CD4-positive, alpha-beta T cell treated with Interferon alpha-2 for 1 hour (primary cell): ENCODE results near the gene TRAPPC6A.
"Not testable (repeated sequence)": the region's sequence is repeated elsewhere in the genome, so short reads cannot be mapped to it uniquely, and the experiment has no call there.

Experiments
- DNase-seq, 2 donors: peaks; one replicate each; pipeline ENCODE4 v3.0.0-alpha.2; 2020 to 2022

The TRAPPC6A gene

GRCh38 chr19:45125975-45126493 lies 52.0 kb downstream of the TRAPPC6A start:
- peak; percentile 58 to 70 for DNase-seq

GRCh38 chr19:45125360-45125759 lies 52.7 kb downstream of the TRAPPC6A start:
- DNase-seq, result no peak

- DNase-seq, result no peak
These were observed 54.0 kb downstream of the TRAPPC6A start for GRCh38 chr19:45124021-45124420.

GRCh38 chr19:45123440-45123850 lies 54.6 kb downstream of the TRAPPC6A start:
- no peak for DNase-seq

- DNase-seq, result no peak
These were observed 55.2 kb downstream of the TRAPPC6A start for GRCh38 chr19:45122832-45123231.

- DNase-seq, result no peak
These were observed 56.2 kb downstream of the TRAPPC6A start for GRCh38 chr19:45121827-45122345.

GRCh38 chr19:45119582-45119981 lies 58.5 kb downstream of the TRAPPC6A start:
- DNase-seq, result no peak

GRCh38 chr19:45118591-45119355 lies 59.3 kb downstream of the TRAPPC6A start:
- DNase-seq, result not testable (repeated sequence)

- DNase-seq, result no peak
These were observed 59.9 kb downstream of the TRAPPC6A start for GRCh38 chr19:45118106-45118505.

GRCh38 chr19:45117671-45118070 lies 60.4 kb downstream of the TRAPPC6A start:
- no peak for DNase-seq

GRCh38 chr19:45117167-45117594 lies 60.9 kb downstream of the TRAPPC6A start:
- peak; percentile 13 to 29 for DNase-seq

GRCh38 chr19:45115809-45116615 lies 62.0 kb downstream of the TRAPPC6A start:
- peak in 1 of 2 donors; percentile 9 for DNase-seq

- no peak for DNase-seq
These were observed 63.9 kb downstream of the TRAPPC6A start for GRCh38 chr19:45114116-45114515.

- DNase-seq, result no peak
These were observed 64.4 kb downstream of the TRAPPC6A start for GRCh38 chr19:45113628-45114027.
